ENCODE results near the gene STK38. TPM values are rescaled to one million over a fixed set of nuclear protein-coding genes. Genes with fewer than 3 reads are reported as not detected.

Gene STK38
- total RNA-seq, 1 experiment from 2014 or later, result 16.4 TPM

DNA sequence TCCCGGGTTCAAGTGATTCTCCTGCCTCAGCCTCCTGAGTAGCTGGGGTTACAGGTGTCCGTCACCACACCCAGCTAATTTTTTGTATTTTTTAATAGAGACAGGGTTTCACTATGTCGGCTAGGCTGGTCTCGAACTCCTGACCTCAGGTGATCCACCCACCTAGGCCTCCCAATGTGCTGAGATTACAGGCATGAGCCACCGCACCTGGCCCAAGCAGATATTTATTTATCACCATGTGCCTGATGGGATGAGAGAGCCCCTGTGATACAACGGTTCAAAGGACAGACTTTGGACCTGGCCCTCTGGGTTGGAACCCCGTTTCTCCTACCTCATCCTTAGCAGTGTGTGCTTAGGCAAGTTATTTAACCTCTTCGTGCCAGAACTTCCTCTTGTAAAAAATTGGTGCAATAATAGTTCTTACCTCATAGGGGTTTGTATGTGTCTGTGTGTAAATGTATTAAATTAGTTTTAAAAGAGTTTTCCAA is 19.2 kb upstream of the STK38 start:
- DNase-seq (ENCODE audit: extremely low read depth, low read depth), result no peak

GRCh38 chr6:36563928-36564284 is 16.6 kb upstream of the STK38 start:
- DNase-seq (ENCODE audit: extremely low read depth, low read depth), result no peak

DNA sequence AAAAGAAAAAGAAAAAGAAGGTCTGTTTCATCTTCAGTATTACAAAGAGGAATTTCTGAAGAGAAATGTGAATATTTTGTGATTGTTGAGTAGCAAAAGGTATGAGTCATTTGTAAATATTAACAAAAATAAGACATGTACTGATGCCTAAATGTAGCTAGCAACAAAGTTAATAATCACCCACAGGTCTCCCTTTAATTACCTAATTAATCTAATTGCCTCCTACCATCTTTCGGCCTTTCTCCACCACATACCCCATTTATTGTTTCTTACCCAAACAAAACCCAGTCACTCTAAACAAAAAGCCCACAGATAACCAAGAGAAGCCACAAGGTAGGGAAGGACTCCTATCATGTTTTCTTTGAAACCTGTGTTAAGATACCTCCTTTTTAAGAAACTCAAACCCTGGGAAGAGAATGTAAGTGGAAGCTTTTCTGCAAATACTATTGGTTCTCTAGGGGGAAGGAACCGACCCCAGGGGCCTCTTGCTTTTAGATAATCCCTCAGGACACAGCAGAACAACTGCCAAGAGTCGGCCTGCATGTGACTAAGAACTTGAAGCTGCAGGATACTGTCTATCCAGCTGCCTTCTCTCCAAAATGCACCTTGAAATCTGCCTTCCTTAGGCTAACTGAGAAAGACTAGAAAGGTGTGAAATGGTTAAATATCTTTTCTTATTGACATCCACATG is 16.1 kb upstream of the STK38 start:
- DNase-seq (ENCODE audit: extremely low read depth, low read depth), result no peak

GRCh38 chr6:36560822-36561221 is 13.5 kb upstream of the STK38 start:
- no peak for DNase-seq (ENCODE audit: extremely low read depth, low read depth)

DNA sequence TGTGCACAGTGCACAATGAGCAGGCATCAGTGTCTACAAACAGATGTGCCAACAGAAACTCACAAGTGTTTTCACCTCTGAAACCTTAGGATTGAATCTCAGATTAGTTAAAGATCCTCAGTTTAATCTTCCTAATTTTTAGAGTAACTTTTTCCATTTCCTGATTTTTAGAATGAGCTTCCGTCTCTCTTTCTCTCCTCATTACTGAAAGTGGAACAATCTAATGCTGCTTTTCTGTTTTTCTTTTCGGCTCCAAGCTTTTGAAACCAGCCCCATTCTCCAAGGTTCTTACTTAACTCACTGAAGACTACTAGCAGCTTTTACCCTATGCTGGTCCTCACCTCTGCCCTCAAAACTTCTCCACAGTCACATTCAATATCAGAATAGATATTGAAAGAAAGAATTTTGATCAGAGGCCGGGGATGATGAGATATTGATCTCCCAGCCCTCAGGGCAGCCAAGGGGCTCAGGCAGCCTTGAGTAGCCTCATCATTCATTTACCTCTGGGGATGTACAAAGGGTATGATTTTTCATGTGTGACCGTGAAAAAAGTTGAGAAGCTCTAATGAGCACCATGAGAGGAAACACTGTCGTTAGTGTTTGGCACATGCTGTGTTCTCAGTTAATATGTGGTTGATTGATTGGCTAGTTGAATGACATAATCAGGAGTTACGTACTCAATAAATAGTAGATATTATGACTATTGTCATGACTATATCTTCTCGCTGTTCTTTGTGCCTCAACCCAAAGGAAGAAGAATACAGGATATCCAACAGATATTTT is 11.9 kb upstream of the STK38 start:
- DNase-seq (ENCODE audit: extremely low read depth, low read depth), result no peak

DNA sequence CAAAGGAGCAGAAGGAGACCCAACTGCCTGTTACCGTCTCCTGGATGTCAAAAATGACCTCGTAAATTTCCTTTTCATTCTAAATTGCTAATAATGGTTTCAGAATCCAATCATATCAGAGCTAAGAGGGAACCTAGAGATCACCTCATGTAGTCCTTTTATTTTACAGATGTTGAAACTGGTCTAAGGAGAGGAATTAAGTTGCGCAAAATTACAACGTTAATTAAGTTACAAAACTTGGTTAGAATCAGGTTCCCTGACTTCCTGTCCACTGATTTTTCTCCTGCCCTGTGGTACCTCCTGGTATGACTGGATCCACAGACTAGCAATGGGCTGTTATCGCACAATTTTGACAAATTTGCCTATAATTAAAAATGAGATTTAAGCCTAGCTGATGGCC is 9.0 kb upstream of the STK38 start:
- DNase-seq (ENCODE audit: extremely low read depth, low read depth), result no peak

- no peak for DNase-seq (ENCODE audit: extremely low read depth, low read depth)
These were observed 8.5 kb upstream of the STK38 start for GRCh38 chr6:36555750-36556252.

DNA sequence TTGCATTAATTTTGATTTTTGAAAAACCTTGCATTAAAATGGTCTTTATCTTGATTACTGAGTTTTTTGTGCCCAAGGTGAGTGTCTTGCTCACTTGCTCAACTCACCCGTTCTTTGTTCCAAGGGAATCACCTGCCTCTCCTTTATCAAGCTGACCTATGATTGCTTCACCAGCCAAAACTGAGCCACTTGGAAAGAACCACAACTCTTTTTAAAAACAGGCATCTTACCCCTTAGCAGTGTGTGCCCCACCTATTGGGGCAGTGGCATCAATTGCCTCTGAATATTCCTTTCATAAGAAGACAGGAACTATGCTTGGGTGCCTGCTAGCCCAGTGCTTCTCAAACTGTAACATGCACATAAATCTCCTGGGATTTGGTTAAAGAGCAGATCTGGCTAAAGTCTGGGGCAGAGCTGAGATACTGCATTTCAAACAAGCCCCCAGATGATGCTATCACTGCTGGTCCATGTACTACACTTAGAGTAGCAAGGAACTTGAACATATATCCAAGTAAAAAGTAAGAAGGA is 3.3 kb upstream of the STK38 start:
- DNase-seq (ENCODE audit: extremely low read depth, low read depth), result no peak

GRCh38 chr6:36548401-36548743 is 1.1 kb upstream of the STK38 start:
- DNase-seq (ENCODE audit: extremely low read depth, low read depth), result no peak

GRCh38 chr6:36547646-36548400 is 544 bp upstream of the STK38 start:
- DNase-seq (ENCODE audit: extremely low read depth, low read depth), result no peak

DNA sequence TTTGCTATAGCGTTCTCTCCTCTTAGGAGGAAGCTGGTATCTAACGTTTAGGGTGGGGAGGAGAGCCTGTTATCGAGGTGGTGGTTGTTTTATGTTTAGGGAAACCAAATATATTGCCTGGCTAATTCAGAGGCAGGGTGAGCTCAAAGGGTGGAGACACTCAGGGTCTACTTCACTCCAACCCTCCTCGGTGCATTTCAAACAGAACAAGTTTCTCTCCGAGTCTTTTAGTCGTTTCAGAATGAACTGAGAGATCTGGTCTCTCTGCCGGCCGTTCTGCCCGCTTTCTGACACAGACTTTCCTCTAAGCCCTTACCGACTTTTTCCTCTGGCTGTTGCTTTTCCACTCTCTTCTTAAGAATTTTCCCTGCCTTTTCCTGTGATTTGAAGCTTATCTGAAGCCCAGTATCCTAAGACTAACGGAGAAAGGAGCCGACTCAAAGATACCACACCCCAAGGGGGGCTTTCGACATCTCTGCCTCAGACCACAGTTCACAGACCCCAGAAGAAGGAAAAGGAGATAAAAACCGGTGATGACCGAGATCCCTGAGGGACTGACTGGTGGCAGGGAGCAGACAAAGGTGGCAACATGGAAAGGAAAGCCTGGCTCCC is 865 bp downstream of the STK38 start:
- no peak for DNase-seq (ENCODE audit: extremely low read depth, low read depth)

- no peak for DNase-seq (ENCODE audit: extremely low read depth, low read depth)
These were observed 1.4 kb downstream of the STK38 start for GRCh38 chr6:36545767-36546307.

DNA sequence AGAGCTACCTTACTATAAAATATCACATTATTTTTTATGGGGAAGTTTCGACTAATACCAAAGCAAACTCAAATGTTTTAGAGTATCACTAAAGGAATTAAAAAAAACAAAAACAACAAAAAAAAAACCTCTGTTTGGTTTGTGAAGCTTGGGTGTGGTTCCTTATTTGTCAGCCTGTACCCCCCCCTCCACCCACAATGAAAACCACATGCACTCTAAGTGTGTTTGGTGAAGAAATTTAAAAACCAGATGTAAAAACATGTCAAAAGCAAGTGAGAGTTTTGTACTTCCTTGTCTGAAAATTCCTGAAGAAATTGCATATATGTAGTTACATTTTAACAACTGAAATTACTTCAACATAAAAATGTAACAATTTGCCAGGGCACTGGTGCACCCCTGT is 3.1 kb downstream of the STK38 start:
- no peak for DNase-seq (ENCODE audit: extremely low read depth, low read depth)

- DNase-seq (ENCODE audit: extremely low read depth, low read depth), result no peak
These were observed 5.2 kb downstream of the STK38 start for GRCh38 chr6:36542041-36542440.

GRCh38 chr6:36539814-36540568 is 7.3 kb downstream of the STK38 start:
- DNase-seq (ENCODE audit: extremely low read depth, low read depth), result no peak

- DNase-seq (ENCODE audit: extremely low read depth, low read depth), result no peak
These were observed 10.3 kb downstream of the STK38 start for GRCh38 chr6:36536873-36537547.

DNA sequence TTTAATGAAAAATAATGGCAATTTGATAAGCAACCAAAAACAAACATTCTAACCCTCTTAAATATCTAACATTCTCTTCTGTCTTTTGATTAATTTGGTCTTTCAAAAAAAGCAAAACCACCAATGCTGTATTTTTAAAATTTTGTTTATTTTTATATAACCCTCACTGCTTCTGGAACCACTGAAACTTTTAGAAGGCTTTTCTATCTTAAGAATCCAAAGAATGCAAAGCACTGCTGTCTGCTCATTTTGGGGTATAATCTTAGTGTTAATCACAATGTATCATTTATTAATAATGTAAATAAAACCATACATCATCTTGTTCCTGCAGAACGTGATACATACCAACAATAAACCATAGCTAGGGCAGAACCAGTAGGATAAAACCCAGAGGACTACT is 14.0 kb downstream of the STK38 start:
- DNase-seq (ENCODE audit: extremely low read depth, low read depth), result no peak

DNA sequence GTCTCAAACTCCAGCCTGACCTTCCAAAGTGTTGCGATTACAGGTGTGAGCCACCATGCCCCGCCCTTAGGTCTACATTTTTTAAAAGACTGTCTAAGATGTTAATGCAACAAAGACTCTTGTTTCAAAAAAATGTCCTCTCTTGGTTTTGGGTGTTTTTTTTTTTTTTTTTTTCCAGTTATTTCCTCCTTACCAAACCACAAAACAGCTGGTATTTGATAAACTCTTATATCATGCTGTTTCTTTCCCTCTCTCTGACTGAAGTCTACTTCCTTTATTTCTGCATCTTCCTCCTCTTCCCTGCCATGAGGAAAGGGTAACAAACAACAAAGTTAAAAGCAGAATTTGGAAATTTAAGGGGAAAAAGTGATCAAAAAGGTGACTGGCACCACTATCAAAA is 21.2 kb downstream of the STK38 start:
- no peak for DNase-seq (ENCODE audit: extremely low read depth, low read depth)

- no peak for DNase-seq (ENCODE audit: extremely low read depth, low read depth)
These were observed 21.9 kb downstream of the STK38 start for GRCh38 chr6:36525346-36525745.
